Panc1 (cell line): ENCODE results near the gene TLE3. TPM values are rescaled to one million over a fixed set of nuclear protein-coding genes. Genes with fewer than 3 reads are reported as not detected.

Experiments used
- ATAC-seq: fragments of 200-7000 bp; cut with Tn5 transposase; 2 replicates; pipeline ENCODE4 v1.9.1; 2020; ENCODE audit warnings: mild to moderate bottlenecking, moderate library complexity
- BruUV-seq: library from RNA; stranded (reverse); fragments of 400-500 nt; replicated peaks from 2 replicates; lab custom pipeline; 2021; lab: Mats Ljungman, UMichigan
- CTCF ChIA-PET: fragments of 300-600 bp; sonication (Branson Sonifier 250); formaldehyde crosslinking; loops from one replicate; lab custom pipeline; 2022; ENCODE audit warnings: antibody characterized with exemption; lab: Charles Lee
- POLR2A ChIA-PET: fragments of 300-600 bp; sonication (Branson Sonifier 250); formaldehyde crosslinking; loops from one replicate; lab custom pipeline; 2022; ENCODE audit warnings: antibody characterized with exemption; lab: Charles Lee
- DNase-seq: peaks from one replicate; pipeline ENCODE4 v3.0.0-alpha.2; 2010; ENCODE audit warnings: low read depth, low spot score
- H3K27ac ChIP-seq: 2 replicates; pipeline ENCODE4 v1.5.1; 2011; ENCODE audit warnings: mild to moderate bottlenecking, low read length, inconsistent platforms
- H3K27me3 ChIP-seq: fragments of 200-500 bp; sonication (Bioruptor generic); 2 replicates; pipeline ENCODE4 v1.6.0; 2014; ENCODE audit warnings: low read length, inconsistent platforms; ENCODE audit not compliant: control insufficient read depth, insufficient read depth
- H3K36me3 ChIP-seq: fragments of 200-500 bp; sonication (Bioruptor generic); 2 replicates; pipeline ENCODE4 v1.5.1; 2014; ENCODE audit warnings: inconsistent platforms, mild to moderate bottlenecking, low read length, moderate library complexity; ENCODE audit not compliant: control insufficient read depth, insufficient read depth
- H3K4me1 ChIP-seq: 2 replicates; pipeline ENCODE4 v1.5.1; 2011; ENCODE audit warnings: inconsistent platforms, mild to moderate bottlenecking, low read length, moderate library complexity; ENCODE audit not compliant: control insufficient read depth, insufficient read depth
- H3K4me3 ChIP-seq, 2 experiments: 2 replicates each; pipeline ENCODE4 v1.5.1; 2011 to 2012; ENCODE audit warnings: low read depth in 2 of 2, low read length in 2 of 2, mild to moderate bottlenecking in 2 of 2, inconsistent platforms in 1 of 2, moderate library complexity in 1 of 2
- H3K9me3 ChIP-seq: fragments of 200-500 bp; sonication (Bioruptor generic); 2 replicates; pipeline ENCODE4 v1.5.1; 2014; ENCODE audit warnings: low read depth, mild to moderate bottlenecking, inconsistent platforms, low read length, moderate library complexity; ENCODE audit not compliant: control insufficient read depth, insufficient read depth
- POLR2AphosphoS5 ChIP-seq: IDR thresholded peaks from 2 replicates; pipeline ENCODE4 v1.6.1; 2012; ENCODE audit warnings: mild to moderate bottlenecking, low read depth, low read length, moderate library complexity
- REST ChIP-seq, 2 experiments: IDR thresholded peaks; 2 replicates each; pipeline ENCODE4 v1.6.1; 2011 to 2012; ENCODE audit warnings: low read depth in 2 of 2, control low read depth in 1 of 2, low read length in 1 of 2, mild to moderate bottlenecking in 1 of 2, moderate library complexity in 1 of 2; ENCODE audit not compliant: insufficient read depth in 1 of 2
- SIN3A ChIP-seq: IDR thresholded peaks from 2 replicates; pipeline ENCODE4 v1.6.1; 2012; ENCODE audit warnings: low read depth, mild to moderate bottlenecking, low read length, moderate library complexity, borderline replicate concordance; ENCODE audit not compliant: insufficient read depth
- TCF7L2 ChIP-seq: IDR thresholded peaks from 2 replicates; pipeline ENCODE4 v1.6.1; 2011; ENCODE audit warnings: mild to moderate bottlenecking, low read depth, low read length, inconsistent platforms
- in situ Hi-C: cut with HindIII; loops from 2 replicates; pipeline ENCODE4 v1.10.0; 2016; ENCODE audit warnings: low sequenced_read_pairs, low pct_unique_long_range_greater_than_20kb
- intact Hi-C: fragments of 100-400 bp; cut with micrococcal nuclease; formaldehyde crosslinking; loops from one replicate; pipeline ENCODE4 v1.10.0; 2022; ENCODE audit not compliant: unreplicated experiment
- total RNA-seq: library from RNA; stranded (reverse); gene quantifications from one replicate; pipeline ENCODE4 v1.2.1, GENCODE V29; 2021; ENCODE audit not compliant: unreplicated experiment
- TF ChIP-seq, protein P1 (sequence below): fragments of 450-650 bp; IDR thresholded peaks from 2 replicates; pipeline ENCODE4 v1.5.1; 2017; ENCODE audit warnings: mild to moderate bottlenecking

Gene TLE3
- total RNA-seq, 1 experiment from 2014 or later: 132 TPM

GRCh38 chr15:69999392-70000085 lies 98.2 kb downstream of the TLE3 start:
- H3K9me3 ChIP-seq: no peaks in the 10 kb centered on the region
- H3K27ac ChIP-seq: no peak overlapping the region
- ChIA-PET CTCF (no interaction called here), POLR2A (no interaction called here)
- ATAC-seq (no peak), DNase-seq (no peak)
- BruUV-seq: no TSS peak
- no peaks in the 10 kb centered on the region for H3K27me3 ChIP-seq
- in situ Hi-C loops: no loop called here
- no peak overlapping the region for H3K4me3 ChIP-seq
- no peaks in the 10 kb centered on the region for H3K36me3 ChIP-seq
- no peak for TF ChIP-seq REST (IDR thresholded peaks at IDR 0.05; ENCODE audit: insufficient read depth in 1 of 2, low read depth in 2 of 2, low read length in 1 of 2)
- TF ChIP-seq TCF7L2: no peak
- intact Hi-C loops: no loop called here
- no peaks in the 10 kb centered on the region for H3K4me1 ChIP-seq

- Histone ChIP-seq H3K36me3 (no peaks in the 10 kb centered on the region), H3K27me3 (no peaks in the 10 kb centered on the region), H3K9me3 (no peaks in the 10 kb centered on the region), H3K4me3 (no peak overlapping the region), H3K4me1 (no peaks in the 10 kb centered on the region), H3K27ac (no peak overlapping the region)
- no TSS peak for BruUV-seq
- CTCF ChIA-PET: interaction anchor here (0.5 kb wide), 1 partner anchor 605 kb away, joined by 3 read pairs; no protein-coding TSS in a partner anchor
- DNase-seq: no peak
- TF ChIP-seq TCF7L2: no peak
- TF ChIP-seq REST (IDR thresholded peaks at IDR 0.05; ENCODE audit: insufficient read depth in 1 of 2, low read depth in 2 of 2, low read length in 1 of 2): no peak
- TF ChIP-seq POLR2AphosphoS5: no peak
- TF ChIP-seq, protein P1, sequence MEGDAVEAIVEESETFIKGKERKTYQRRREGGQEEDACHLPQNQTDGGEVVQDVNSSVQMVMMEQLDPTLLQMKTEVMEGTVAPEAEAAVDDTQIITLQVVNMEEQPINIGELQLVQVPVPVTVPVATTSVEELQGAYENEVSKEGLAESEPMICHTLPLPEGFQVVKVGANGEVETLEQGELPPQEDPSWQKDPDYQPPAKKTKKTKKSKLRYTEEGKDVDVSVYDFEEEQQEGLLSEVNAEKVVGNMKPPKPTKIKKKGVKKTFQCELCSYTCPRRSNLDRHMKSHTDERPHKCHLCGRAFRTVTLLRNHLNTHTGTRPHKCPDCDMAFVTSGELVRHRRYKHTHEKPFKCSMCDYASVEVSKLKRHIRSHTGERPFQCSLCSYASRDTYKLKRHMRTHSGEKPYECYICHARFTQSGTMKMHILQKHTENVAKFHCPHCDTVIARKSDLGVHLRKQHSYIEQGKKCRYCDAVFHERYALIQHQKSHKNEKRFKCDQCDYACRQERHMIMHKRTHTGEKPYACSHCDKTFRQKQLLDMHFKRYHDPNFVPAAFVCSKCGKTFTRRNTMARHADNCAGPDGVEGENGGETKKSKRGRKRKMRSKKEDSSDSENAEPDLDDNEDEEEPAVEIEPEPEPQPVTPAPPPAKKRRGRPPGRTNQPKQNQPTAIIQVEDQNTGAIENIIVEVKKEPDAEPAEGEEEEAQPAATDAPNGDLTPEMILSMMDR: no peak
- TF ChIP-seq SIN3A: no peak
- in situ Hi-C loops (no loop called here), intact Hi-C loops (no loop called here)
- ATAC-seq: no peak
- POLR2A ChIA-PET: no interaction called here
These were observed 99.0 kb downstream of the TLE3 start for GRCh38 chr15:69998541-69999391.
